Effector memory CD8-positive, alpha-beta T cell (primary cell): ENCODE data around the gene DSTN.

Experiments used
- ATAC-seq: fragments of 150-1000 bp; cut with Tn5 transposase; replicated peaks from 2 replicates; pipeline ENCODE4 v1.10.0; 2021; ENCODE audit warnings: mild to moderate bottlenecking, moderate library complexity
- DNase-seq, 3 experiments: peaks; one replicate each; pipeline ENCODE4 v3.0.0; 2021
- H3K27ac Mint-ChIP-seq, 2 donors: one replicate each; pipeline ENCODE4 v1.8.0; 2022; ENCODE audit warnings: mild to moderate bottlenecking in 2 of 2, mixed read lengths in 2 of 2, moderate library complexity in 2 of 2
- H3K27me3 Mint-ChIP-seq, 2 donors: one replicate each; pipeline ENCODE4 v1.8.0; 2022; ENCODE audit warnings: mixed read lengths in 2 of 2
- H3K36me3 Mint-ChIP-seq: one replicate; pipeline ENCODE4 v1.8.0; 2022; ENCODE audit warnings: mild to moderate bottlenecking, moderate library complexity, mixed read lengths; ENCODE audit not compliant: insufficient read depth
- H3K4me1 Mint-ChIP-seq, 2 donors: one replicate each; pipeline ENCODE4 v1.8.0; 2022; ENCODE audit warnings: low read depth in 2 of 2, mixed read lengths in 2 of 2
- H3K4me3 Mint-ChIP-seq, 2 donors: one replicate each; pipeline ENCODE4 v1.8.0; 2022; ENCODE audit warnings: mild to moderate bottlenecking in 2 of 2, mixed read lengths in 2 of 2, moderate library complexity in 2 of 2
- H3K9me3 Mint-ChIP-seq, 2 donors: one replicate each; pipeline ENCODE4 v1.8.0; 2022; ENCODE audit warnings: mixed read lengths in 2 of 2

The DSTN gene

GRCh38 chr20:17558154-17558940 lies 11.5 kb upstream of the DSTN start:
- ATAC-seq (no peak), DNase-seq (no peak)
- no peaks in the 10 kb centered on the region for H3K27me3 Mint-ChIP-seq
- H3K4me1 Mint-ChIP-seq: peaks cover 0 to 5% of the 10 kb centered on the region in 2 donors
- H3K4me3 Mint-ChIP-seq: no peak overlapping the region
- no peaks in the 10 kb centered on the region for H3K9me3 Mint-ChIP-seq
- no peaks in the 10 kb centered on the region for H3K36me3 Mint-ChIP-seq
- H3K27ac Mint-ChIP-seq: no peak overlapping the region

- no peak for DNase-seq
- H3K4me3 Mint-ChIP-seq: no peak overlapping the region
- no peaks in the 10 kb centered on the region for H3K36me3 Mint-ChIP-seq
- peaks cover 0 to 5% of the 10 kb centered on the region in 2 donors for H3K4me1 Mint-ChIP-seq
- H3K27ac Mint-ChIP-seq: no peak overlapping the region
- no peaks in the 10 kb centered on the region for H3K9me3 Mint-ChIP-seq
- no peaks in the 10 kb centered on the region for H3K27me3 Mint-ChIP-seq
- ATAC-seq: no peak
These were observed 11.0 kb upstream of the DSTN start for GRCh38 chr20:17558941-17559304.

GRCh38 chr20:17559338-17559737 lies 10.5 kb upstream of the DSTN start:
- H3K27me3 Mint-ChIP-seq: no peaks in the 10 kb centered on the region
- ATAC-seq (no peak), DNase-seq (no peak)
- H3K27ac Mint-ChIP-seq: no peak overlapping the region
- no peak overlapping the region for H3K4me3 Mint-ChIP-seq
- H3K9me3 Mint-ChIP-seq: no peaks in the 10 kb centered on the region
- no peaks in the 10 kb centered on the region for H3K36me3 Mint-ChIP-seq
- H3K4me1 Mint-ChIP-seq: peaks cover 0 to 5% of the 10 kb centered on the region in 2 donors

- H3K27ac Mint-ChIP-seq: no peak overlapping the region
- no peak for DNase-seq
These were observed 9.4 kb upstream of the DSTN start for GRCh38 chr20:17560344-17561074.

GRCh38 chr20:17562804-17563305 lies 7.0 kb upstream of the DSTN start:
- no peak for ATAC-seq
- Mint-ChIP-seq H3K9me3 (no peaks in the 10 kb centered on the region), H3K4me3 (no peak overlapping the region), H3K36me3 (no peaks in the 10 kb centered on the region), H3K27ac (no peak overlapping the region), H3K27me3 (no peaks in the 10 kb centered on the region), H3K4me1 (peaks cover 0 to 5% of the 10 kb centered on the region in 2 donors)
- DNase-seq: no peak

More at GRCh38 chr20:17560344-17561074, 9.4 kb upstream of the DSTN start:
- ATAC-seq: no peak
- peaks cover 0 to 5% of the 10 kb centered on the region in 2 donors for H3K4me1 Mint-ChIP-seq
- H3K27me3 Mint-ChIP-seq: no peaks in the 10 kb centered on the region
- no peaks in the 10 kb centered on the region for H3K9me3 Mint-ChIP-seq
- H3K4me3 Mint-ChIP-seq: no peak overlapping the region
- no peaks in the 10 kb centered on the region for H3K36me3 Mint-ChIP-seq

DNA sequence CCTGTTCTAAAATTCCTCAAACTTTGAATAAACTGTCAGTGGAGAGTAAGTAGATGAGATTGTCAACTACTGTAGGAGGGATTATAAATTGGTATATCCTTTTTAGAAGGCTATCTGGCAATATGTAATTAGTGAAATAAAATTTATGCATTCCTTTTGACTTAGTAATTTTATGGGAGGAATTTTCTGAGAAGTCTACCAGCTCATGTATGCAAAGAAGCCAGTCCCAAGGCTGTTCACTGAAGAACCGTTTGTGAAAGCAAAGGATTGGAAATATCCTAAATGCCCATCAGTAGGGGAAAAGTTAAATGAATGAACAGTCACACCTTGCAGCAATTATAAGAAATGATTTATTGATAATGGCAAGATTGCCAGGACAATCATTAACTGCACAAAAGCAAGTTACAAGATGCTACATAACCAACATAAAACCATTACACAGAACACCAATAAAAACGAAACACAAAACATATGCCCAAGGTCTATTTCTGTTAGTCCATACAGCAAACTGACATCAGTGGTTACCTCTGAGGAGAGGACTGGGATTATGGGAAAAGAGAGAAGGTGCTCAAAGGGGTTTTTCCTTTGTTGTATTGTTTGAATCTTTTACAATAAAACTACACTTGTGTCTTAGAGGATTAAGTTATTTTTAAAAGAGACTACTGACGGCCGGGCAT lies 4.6 kb upstream of the DSTN start:
- no peak for DNase-seq
- Mint-ChIP-seq H3K4me3 (no peak overlapping the region), H3K27me3 (no peaks in the 10 kb centered on the region), H3K27ac (no peak overlapping the region), H3K9me3 (no peaks in the 10 kb centered on the region), H3K4me1 (peaks cover 0 to 4% of the 10 kb centered on the region in 2 donors), H3K36me3 (peaks cover 5% of the 10 kb centered on the region)
- no peak for ATAC-seq

DNA sequence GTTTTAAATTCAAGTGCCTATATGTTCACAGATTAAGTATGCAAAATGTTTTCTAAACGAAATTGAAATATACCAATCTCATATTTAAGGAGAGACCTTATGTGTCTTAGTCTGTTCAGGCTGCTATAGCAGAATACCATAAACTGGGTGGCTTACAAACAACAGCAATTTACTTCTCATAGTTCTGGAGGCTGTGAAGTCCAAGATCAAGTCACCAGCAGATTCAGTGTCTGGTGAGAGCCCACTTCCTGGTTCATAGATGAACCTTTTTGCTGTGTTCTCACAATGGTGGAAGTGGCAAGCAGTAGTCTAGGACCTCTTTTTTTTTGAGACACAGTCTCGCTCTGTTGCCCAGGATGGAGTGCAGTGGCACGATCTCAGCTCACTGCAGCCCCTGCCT lies 3.5 kb upstream of the DSTN start:
- ATAC-seq: no peak
- H3K27ac Mint-ChIP-seq: no peak overlapping the region
- H3K4me1 Mint-ChIP-seq: peaks cover 8 to 12% of the 10 kb centered on the region in 2 donors
- no peaks in the 10 kb centered on the region for H3K9me3 Mint-ChIP-seq
- H3K4me3 Mint-ChIP-seq: no peak overlapping the region
- no peak for DNase-seq
- H3K36me3 Mint-ChIP-seq: peaks cover 12% of the 10 kb centered on the region
- no peaks in the 10 kb centered on the region for H3K27me3 Mint-ChIP-seq

DNA sequence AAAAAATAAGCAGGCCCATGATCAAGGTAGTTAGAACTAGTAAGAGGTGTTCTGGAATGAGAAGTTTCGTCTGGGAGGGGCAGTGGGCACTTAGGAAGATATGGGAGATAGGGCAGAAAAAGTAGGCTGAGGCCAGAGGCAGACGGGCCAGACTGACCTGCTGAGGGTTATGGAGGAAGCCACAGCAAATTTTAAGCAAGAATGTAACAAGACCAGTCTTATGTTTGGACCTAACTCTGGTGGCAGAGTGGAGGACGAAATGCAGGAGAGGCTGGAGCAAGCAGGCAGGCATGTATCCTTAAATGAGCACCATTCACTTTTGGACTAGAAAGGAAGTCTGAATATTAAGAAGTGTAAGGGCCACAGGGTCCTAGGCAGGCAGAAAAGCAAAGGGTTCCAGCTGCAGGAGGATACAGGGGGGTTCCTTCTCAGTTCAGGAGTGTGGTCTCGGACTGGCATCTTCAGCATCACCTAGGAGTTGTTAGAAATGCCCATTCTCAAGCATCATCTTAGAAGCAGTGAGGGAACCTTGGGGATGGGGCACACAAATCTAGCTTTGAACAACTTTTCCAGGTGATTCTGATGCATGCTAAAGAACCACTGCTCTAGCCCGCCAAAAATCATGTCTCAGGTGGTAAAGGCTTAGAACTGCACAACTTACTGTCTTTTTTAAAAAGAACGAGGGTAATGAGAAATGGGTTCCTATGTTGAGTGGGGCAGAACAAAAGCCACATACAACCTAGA lies 1.7 kb upstream of the DSTN start:
- H3K27ac Mint-ChIP-seq: no peak overlapping the region
- DNase-seq: no peak
- no peaks in the 10 kb centered on the region for H3K27me3 Mint-ChIP-seq
- H3K4me1 Mint-ChIP-seq: peaks cover 16 to 24% of the 10 kb centered on the region in 2 donors
- peaks cover 12% of the 10 kb centered on the region for H3K36me3 Mint-ChIP-seq
- peak overlapping the region; percentile 24 to 98 for H3K4me3 Mint-ChIP-seq
- H3K9me3 Mint-ChIP-seq: no peaks in the 10 kb centered on the region
- no peak for ATAC-seq

- H3K4me1 Mint-ChIP-seq: peaks cover 19 to 33% of the 10 kb centered on the region in 2 donors
- no peaks in the 10 kb centered on the region for H3K9me3 Mint-ChIP-seq
- no peaks in the 10 kb centered on the region for H3K27me3 Mint-ChIP-seq
- ATAC-seq (no peak), DNase-seq (no peak)
- H3K27ac Mint-ChIP-seq: peak overlapping the region in 1 of 2 donors; percentile 99
- peak overlapping the region; percentile 97 to 98 for H3K4me3 Mint-ChIP-seq
- peaks cover 15% of the 10 kb centered on the region for H3K36me3 Mint-ChIP-seq
These were observed 828 bp upstream of the DSTN start for GRCh38 chr20:17568972-17569521.

DNA sequence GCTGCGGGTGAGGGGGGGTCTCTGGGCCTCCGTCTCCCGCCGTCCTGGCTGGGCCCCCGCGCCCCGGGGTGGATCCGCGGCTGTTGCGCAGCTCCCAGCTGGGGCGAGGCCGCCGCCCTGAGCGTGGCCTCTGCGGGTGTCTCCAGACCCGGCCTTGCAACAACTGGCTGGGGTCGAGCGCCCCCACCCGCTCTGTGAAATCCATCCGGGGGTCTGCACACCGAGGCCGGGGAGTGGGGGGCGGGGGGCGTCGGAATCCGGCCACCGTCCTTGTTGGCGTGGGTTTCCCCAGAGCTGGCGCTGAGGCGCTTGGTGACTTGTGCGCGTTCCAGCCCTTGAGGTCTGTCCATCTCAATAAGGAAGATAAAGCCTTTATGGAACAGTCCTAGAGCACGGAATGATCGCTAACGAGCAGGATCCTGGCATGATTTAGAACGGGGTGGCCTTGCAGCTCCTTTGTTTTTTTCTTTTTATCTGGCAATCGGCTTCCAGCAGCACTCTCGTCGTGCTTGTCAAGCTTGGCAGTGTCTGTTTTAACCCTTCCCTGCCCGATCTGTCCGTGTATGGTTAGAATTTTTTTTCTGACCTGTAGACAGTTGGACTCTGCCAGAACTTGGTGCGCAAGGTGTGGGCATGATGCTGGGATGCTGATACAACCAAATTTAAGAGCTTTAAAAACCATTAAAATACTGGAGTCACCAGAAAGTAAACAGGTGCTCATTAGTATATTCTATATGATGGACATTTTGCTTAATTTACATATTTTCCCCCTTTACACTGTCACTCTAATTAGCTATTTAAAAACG lies 675 bp downstream of the DSTN start:
- ATAC-seq: peak; percentile 32
- Mint-ChIP-seq H3K4me3 (peak overlapping the region; percentile 97 to 98), H3K4me1 (peaks cover 19 to 36% of the 10 kb centered on the region in 2 donors), H3K27me3 (no peaks in the 10 kb centered on the region), H3K36me3 (peaks cover 18% of the 10 kb centered on the region), H3K27ac (peak overlapping the region; percentile 98 to 99), H3K9me3 (no peaks in the 10 kb centered on the region)
- DNase-seq: peak in 1 of 3 experiments; percentile 20

DNA sequence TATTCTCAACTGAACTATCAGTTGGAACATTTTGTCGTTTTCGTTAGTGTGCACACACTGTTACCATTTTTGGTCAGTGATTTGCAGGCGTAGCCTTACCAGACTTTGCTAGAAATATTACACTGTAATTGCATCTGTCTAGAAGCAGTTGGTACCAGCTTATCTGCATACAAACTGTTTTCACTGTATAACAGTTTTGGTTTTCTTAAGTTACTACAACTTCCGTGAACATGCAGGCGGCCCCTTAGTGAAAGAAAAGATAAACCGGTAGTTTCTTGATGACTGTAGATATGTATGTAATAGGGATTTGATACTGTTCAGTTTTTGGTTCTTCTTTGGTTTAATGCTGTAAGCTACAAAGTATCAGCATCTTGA lies 1.3 kb downstream of the DSTN start:
- Mint-ChIP-seq H3K9me3 (no peaks in the 10 kb centered on the region), H3K4me3 (peak overlapping the region; percentile 97 to 98), H3K36me3 (peaks cover 19% of the 10 kb centered on the region), H3K4me1 (peaks cover 20 to 41% of the 10 kb centered on the region in 2 donors), H3K27ac (peak overlapping the region; percentile 95 to 98), H3K27me3 (no peaks in the 10 kb centered on the region)
- DNase-seq (no peak), ATAC-seq (peak; percentile 7)

GRCh38 chr20:17572034-17572638 lies 2.3 kb downstream of the DSTN start:
- Mint-ChIP-seq H3K27me3 (no peaks in the 10 kb centered on the region), H3K27ac (peak overlapping the region in 1 of 2 donors; percentile 95), H3K36me3 (peaks cover 22% of the 10 kb centered on the region), H3K9me3 (no peaks in the 10 kb centered on the region), H3K4me3 (peak overlapping the region in 1 of 2 donors; percentile 31), H3K4me1 (peaks cover 21 to 44% of the 10 kb centered on the region in 2 donors)
- ATAC-seq: no peak
- no peak for DNase-seq
